ENCODE data around the gene KCNJ10.

KCNJ10 gene

GRCh38 chr1:160089883-160090282 lies 19.9 kb upstream of the KCNJ10 start:
- no peaks in the 10 kb centered on the region for H3K9me2 ChIP-seq (replicated peaks; ENCODE audit: insufficient read depth, low read length)
- TF ChIP-seq CTCF (IDR thresholded peaks at IDR 0.05; ENCODE audit: insufficient read depth, low read length, poor library complexity, severe bottlenecking) (no peak), EZH2phosphoT487 (conservative IDR thresholded peaks at IDR 0.05; ENCODE audit: low read length) (no peak)
- no peaks in the 10 kb centered on the region for H3K9me3 ChIP-seq (ENCODE audit: insufficient read depth, low read length)
- H4K20me1 ChIP-seq (ENCODE audit: low read depth, low read length), result no peaks in the 10 kb centered on the region
- H3K27me3 ChIP-seq (ENCODE audit: low read length), result no peaks in the 10 kb centered on the region
- H3K4me3 ChIP-seq (ENCODE audit: insufficient read depth, low read length, poor library complexity, severe bottlenecking), result no peak overlapping the region
- no peak overlapping the region for H3K9ac ChIP-seq (ENCODE audit: low read length)
- no peaks in the 10 kb centered on the region for H3F3A ChIP-seq (ENCODE audit: insufficient read depth)
- no peaks in the 10 kb centered on the region for H3K79me2 ChIP-seq (ENCODE audit: insufficient read depth, low read length)
- no peak overlapping the region for H3K4me2 ChIP-seq (ENCODE audit: low read depth, low read length, poor library complexity, severe bottlenecking)
- H2AFZ ChIP-seq (ENCODE audit: low read depth, low read length, severe bottlenecking), result no peak overlapping the region
- H3K36me3 ChIP-seq (ENCODE audit: low read length), result no peaks in the 10 kb centered on the region
- H3K27ac ChIP-seq (ENCODE audit: low read depth, low read length), result no peak overlapping the region

GRCh38 chr1:160087118-160087662 lies 17.2 kb upstream of the KCNJ10 start:
- H3K36me3 ChIP-seq (ENCODE audit: low read length), result no peaks in the 10 kb centered on the region
- H3K9me2 ChIP-seq (replicated peaks; ENCODE audit: insufficient read depth, low read length), result no peaks in the 10 kb centered on the region
- no peak overlapping the region for H3K27ac ChIP-seq (ENCODE audit: low read depth, low read length)
- H3K4me2 ChIP-seq (ENCODE audit: low read depth, low read length, poor library complexity, severe bottlenecking), result no peak overlapping the region
- no peaks in the 10 kb centered on the region for H4K20me1 ChIP-seq (ENCODE audit: low read depth, low read length)
- H3K9me3 ChIP-seq (ENCODE audit: insufficient read depth, low read length), result no peaks in the 10 kb centered on the region
- no peak overlapping the region for H2AFZ ChIP-seq (ENCODE audit: low read depth, low read length, severe bottlenecking)
- H3K79me2 ChIP-seq (ENCODE audit: insufficient read depth, low read length), result no peaks in the 10 kb centered on the region
- no peak overlapping the region for H3K9ac ChIP-seq (ENCODE audit: low read length)
- H3F3A ChIP-seq (ENCODE audit: insufficient read depth), result no peaks in the 10 kb centered on the region
- H3K27me3 ChIP-seq (ENCODE audit: low read length), result no peaks in the 10 kb centered on the region
- TF ChIP-seq EZH2phosphoT487 (conservative IDR thresholded peaks at IDR 0.05; ENCODE audit: low read length), result no peak
- no peak for TF ChIP-seq CTCF (IDR thresholded peaks at IDR 0.05; ENCODE audit: insufficient read depth, low read length, poor library complexity, severe bottlenecking)
- H3K4me3 ChIP-seq (ENCODE audit: insufficient read depth, low read length, poor library complexity, severe bottlenecking), result no peak overlapping the region

- Histone ChIP-seq H3K36me3 (ENCODE audit: low read length) (no peaks in the 10 kb centered on the region), H4K20me1 (ENCODE audit: low read depth, low read length) (no peaks in the 10 kb centered on the region), H2AFZ (ENCODE audit: low read depth, low read length, severe bottlenecking) (no peak overlapping the region), H3K4me3 (ENCODE audit: insufficient read depth, low read length, poor library complexity, severe bottlenecking) (no peak overlapping the region), H3K9me3 (ENCODE audit: insufficient read depth, low read length) (no peaks in the 10 kb centered on the region), H3F3A (ENCODE audit: insufficient read depth) (no peaks in the 10 kb centered on the region), H3K4me2 (ENCODE audit: low read depth, low read length, poor library complexity, severe bottlenecking) (no peak overlapping the region), H3K79me2 (ENCODE audit: insufficient read depth, low read length) (no peaks in the 10 kb centered on the region), H3K27ac (ENCODE audit: low read depth, low read length) (no peak overlapping the region), H3K9ac (ENCODE audit: low read length) (no peak overlapping the region), H3K9me2 (replicated peaks; ENCODE audit: insufficient read depth, low read length) (no peaks in the 10 kb centered on the region), H3K27me3 (ENCODE audit: low read length) (no peaks in the 10 kb centered on the region)
- TF ChIP-seq CTCF (IDR thresholded peaks at IDR 0.05; ENCODE audit: insufficient read depth, low read length, poor library complexity, severe bottlenecking) (no peak), EZH2phosphoT487 (conservative IDR thresholded peaks at IDR 0.05; ENCODE audit: low read length) (no peak)
These were observed 16.5 kb upstream of the KCNJ10 start for GRCh38 chr1:160086456-160086892.
